ENCODE data around the gene TPM4. TPM values are rescaled to one million over a fixed set of nuclear protein-coding genes. Genes with fewer than 3 reads are reported as not detected.
"Not testable (repeated sequence)": the region's sequence is repeated elsewhere in the genome, so short reads cannot be mapped to it uniquely, and the experiment has no call there.

The TPM4 gene
- total RNA-seq, 2 experiments from 2014 or later, result 182 to 185 TPM

DNA sequence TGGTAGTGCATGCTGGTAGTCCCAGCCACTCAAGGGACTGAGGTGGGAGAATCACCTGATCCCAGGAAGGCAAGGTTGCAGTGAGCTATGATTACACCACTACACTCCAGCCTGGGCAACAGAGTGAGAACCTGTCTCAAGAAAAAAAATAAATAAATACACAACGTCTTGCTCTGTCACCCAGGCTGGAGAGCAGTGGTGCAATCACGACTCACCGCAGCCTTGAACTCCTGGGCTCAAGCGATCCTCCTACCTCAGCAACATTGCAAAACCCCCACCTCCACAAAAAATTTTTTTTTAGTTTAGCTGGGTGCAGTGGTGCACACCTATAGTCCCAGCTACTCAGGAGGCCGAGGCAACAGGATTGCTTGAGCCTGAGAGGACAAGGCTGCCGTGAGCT lies 8.8 kb downstream of the TPM4 start:
- H3K27ac ChIP-seq (ENCODE audit: low read depth in 1 of 2, low read length in 2 of 2), result peak overlapping the region in 1 of 2 donors; percentile 13
- no peaks in the 10 kb centered on the region for H3K9me3 Mint-ChIP-seq
- H3K27ac Mint-ChIP-seq, result peak overlapping the region; percentile 87
- no peak for DNase-seq
- ChIA-PET CTCF (interaction anchor here (2.1 to 3.3 kb wide), 6 partner anchors 8 to 43 kb away, joined by 8 to 38 read pairs (median 16); partner anchors contain the start of genes RAB8A and TPM4), POLR2A (interaction anchor here (1.7 to 7.5 kb wide), 3 partner anchors 10 to 26 kb away, joined by 6 to 192 read pairs (median 32); partner anchors contain the start of genes RAB8A and TPM4)
- H3K4me1 Mint-ChIP-seq (ENCODE audit: low read depth), result peaks cover 72% of the 10 kb centered on the region
- peaks cover 90% of the 10 kb centered on the region for H3K36me3 ChIP-seq (ENCODE audit: insufficient read depth, low read length)
- no peaks in the 10 kb centered on the region for H3K9me3 ChIP-seq (ENCODE audit: control insufficient read depth in 1 of 2, insufficient read depth in 1 of 2, low read length in 2 of 2)
- H3K4me3 Mint-ChIP-seq, result peak overlapping the region; percentile 83
- no peak overlapping the region for H3K4me3 ChIP-seq (ENCODE audit: low read length)
- H3K27me3 Mint-ChIP-seq, result no peaks in the 10 kb centered on the region
- TF ChIP-seq, protein P1, sequence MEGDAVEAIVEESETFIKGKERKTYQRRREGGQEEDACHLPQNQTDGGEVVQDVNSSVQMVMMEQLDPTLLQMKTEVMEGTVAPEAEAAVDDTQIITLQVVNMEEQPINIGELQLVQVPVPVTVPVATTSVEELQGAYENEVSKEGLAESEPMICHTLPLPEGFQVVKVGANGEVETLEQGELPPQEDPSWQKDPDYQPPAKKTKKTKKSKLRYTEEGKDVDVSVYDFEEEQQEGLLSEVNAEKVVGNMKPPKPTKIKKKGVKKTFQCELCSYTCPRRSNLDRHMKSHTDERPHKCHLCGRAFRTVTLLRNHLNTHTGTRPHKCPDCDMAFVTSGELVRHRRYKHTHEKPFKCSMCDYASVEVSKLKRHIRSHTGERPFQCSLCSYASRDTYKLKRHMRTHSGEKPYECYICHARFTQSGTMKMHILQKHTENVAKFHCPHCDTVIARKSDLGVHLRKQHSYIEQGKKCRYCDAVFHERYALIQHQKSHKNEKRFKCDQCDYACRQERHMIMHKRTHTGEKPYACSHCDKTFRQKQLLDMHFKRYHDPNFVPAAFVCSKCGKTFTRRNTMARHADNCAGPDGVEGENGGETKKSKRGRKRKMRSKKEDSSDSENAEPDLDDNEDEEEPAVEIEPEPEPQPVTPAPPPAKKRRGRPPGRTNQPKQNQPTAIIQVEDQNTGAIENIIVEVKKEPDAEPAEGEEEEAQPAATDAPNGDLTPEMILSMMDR (IDR thresholded peaks at IDR 0.05), result no peak
- intact Hi-C loops (cut with DNase I, micrococcal nuclease), result no loop called here
- no peak for ATAC-seq (ENCODE audit: poor library complexity)
- peaks cover 99% of the 10 kb centered on the region for H3K36me3 Mint-ChIP-seq (ENCODE audit: low read depth)
- H3K4me1 ChIP-seq (ENCODE audit: insufficient read depth, low read length), result peaks cover 68% of the 10 kb centered on the region
- no peaks in the 10 kb centered on the region for H3K27me3 ChIP-seq (ENCODE audit: control insufficient read depth in 1 of 2, insufficient read depth in 2 of 2, low read length in 2 of 2)

GRCh38 chr19:16087404-16087803 lies 11.1 kb downstream of the TPM4 start:
- intact Hi-C loops (cut with DNase I, micrococcal nuclease), result loop anchor here (2.0 kb wide), 1 partner anchor 17 kb away; no protein-coding TSS in a partner anchor
- POLR2A ChIA-PET, result interaction anchor here (2.3 to 7.5 kb wide), 3 partner anchors 8 to 24 kb away, joined by 25 to 192 read pairs (median 32); partner anchors contain the start of genes RAB8A and TPM4
- not testable (repeated sequence) for H3K4me3 ChIP-seq (ENCODE audit: low read length); H3K27ac ChIP-seq (ENCODE audit: low read depth in 1 of 2, low read length in 2 of 2); H3K9me3 ChIP-seq (ENCODE audit: control insufficient read depth in 1 of 2, insufficient read depth in 1 of 2, low read length in 2 of 2); DNase-seq; H3K4me3 Mint-ChIP-seq; H3K27ac Mint-ChIP-seq; H3K9me3 Mint-ChIP-seq; H3K27me3 Mint-ChIP-seq; H3K27me3 ChIP-seq (ENCODE audit: control insufficient read depth in 1 of 2, insufficient read depth in 2 of 2, low read length in 2 of 2); ATAC-seq (ENCODE audit: poor library complexity)
- H3K4me1 Mint-ChIP-seq (ENCODE audit: low read depth), result peaks cover 50% of the 10 kb centered on the region
- peaks cover 51% of the 10 kb centered on the region for H3K4me1 ChIP-seq (ENCODE audit: insufficient read depth, low read length)
- CTCF ChIA-PET, result interaction anchor here (1.2 to 3.3 kb wide), 4 partner anchors 13 to 46 kb away, joined by 3 to 13 read pairs (median 8); no protein-coding TSS in a partner anchor
- peaks cover 91% of the 10 kb centered on the region for H3K36me3 ChIP-seq (ENCODE audit: insufficient read depth, low read length)
- H3K36me3 Mint-ChIP-seq (ENCODE audit: low read depth), result peaks cover 100% of the 10 kb centered on the region

- peaks cover 46% of the 10 kb centered on the region for H3K4me1 ChIP-seq (ENCODE audit: insufficient read depth, low read length)
- ChIA-PET CTCF (interaction anchor here (3.3 kb wide), 1 partner anchor 46 kb away, joined by 13 read pairs; no protein-coding TSS in a partner anchor), POLR2A (interaction anchor here (2.3 to 7.5 kb wide), 2 partner anchors 13 to 24 kb away, joined by 25 to 192 read pairs; partner anchors contain the start of genes RAB8A and TPM4)
- Mint-ChIP-seq H3K27ac (peak overlapping the region; percentile 64), H3K4me3 (no peak overlapping the region), H3K4me1 (ENCODE audit: low read depth) (peaks cover 48% of the 10 kb centered on the region), H3K9me3 (no peaks in the 10 kb centered on the region), H3K27me3 (no peaks in the 10 kb centered on the region), H3K36me3 (ENCODE audit: low read depth) (peaks cover 100% of the 10 kb centered on the region)
- intact Hi-C loops (cut with DNase I, micrococcal nuclease), result loop anchor here (2.0 kb wide), 1 partner anchor 17 kb away; no protein-coding TSS in a partner anchor
- H3K4me3 ChIP-seq (ENCODE audit: low read length), result no peak overlapping the region
- H3K9me3 ChIP-seq (ENCODE audit: control insufficient read depth in 1 of 2, insufficient read depth in 1 of 2, low read length in 2 of 2), result no peaks in the 10 kb centered on the region
- DNase-seq, result no peak
- H3K36me3 ChIP-seq (ENCODE audit: insufficient read depth, low read length), result peaks cover 91% of the 10 kb centered on the region
- no peak overlapping the region for H3K27ac ChIP-seq (ENCODE audit: low read depth in 1 of 2, low read length in 2 of 2)
- no peak for ATAC-seq (ENCODE audit: poor library complexity)
- TF ChIP-seq, protein P1 (IDR thresholded peaks at IDR 0.05), result no peak
- no peaks in the 10 kb centered on the region for H3K27me3 ChIP-seq (ENCODE audit: control insufficient read depth in 1 of 2, insufficient read depth in 2 of 2, low read length in 2 of 2)
Observed at GRCh38 chr19:16087940-16088339, 11.6 kb downstream of the TPM4 start.

Data from CD4-positive, alpha-beta T cell (primary cell).